T-helper 2 cell treated with Interferon-gamma antibody and Interleukin-4, amounts not matched to agents 100 ng/mL and 5 ng/mL, for 36 hours (primary cell): ENCODE data around the gene ZC3H8. TPM values are rescaled to one million over a fixed set of nuclear protein-coding genes. Genes with fewer than 3 reads are reported as not detected.
"Not testable (repeated sequence)": the region's sequence is repeated elsewhere in the genome, so short reads cannot be mapped to it uniquely, and the experiment has no call there.

ENCODE experiments used
- intact Hi-C: fragments of 100-400 bp; cut with micrococcal nuclease; formaldehyde crosslinking; loops from one replicate; pipeline ENCODE4 v1.15.1; 2023
- total RNA-seq: library from RNA; stranded (reverse); gene quantifications from 2 replicates; pipeline ENCODE4 v1.2.3, GENCODE V29; 2022

ZC3H8 gene
- 24.3 and 25.7 TPM in 2 replicates for total RNA-seq

- intact Hi-C loops: loop anchor here (1.0 to 10.0 kb wide), 8 partner anchors 21 to 390 kb away; partner anchors contain the start of genes ANAPC1, CHCHD5, POLR1B and SLC20A1
Observed at GRCh38 chr2:112254466-112255240, at the start of gene ZC3H8. ZC3H8 (minus strand) TSS chr2:112255042; CDS start chr2:112254981, 61 bp downstream.

DNA sequence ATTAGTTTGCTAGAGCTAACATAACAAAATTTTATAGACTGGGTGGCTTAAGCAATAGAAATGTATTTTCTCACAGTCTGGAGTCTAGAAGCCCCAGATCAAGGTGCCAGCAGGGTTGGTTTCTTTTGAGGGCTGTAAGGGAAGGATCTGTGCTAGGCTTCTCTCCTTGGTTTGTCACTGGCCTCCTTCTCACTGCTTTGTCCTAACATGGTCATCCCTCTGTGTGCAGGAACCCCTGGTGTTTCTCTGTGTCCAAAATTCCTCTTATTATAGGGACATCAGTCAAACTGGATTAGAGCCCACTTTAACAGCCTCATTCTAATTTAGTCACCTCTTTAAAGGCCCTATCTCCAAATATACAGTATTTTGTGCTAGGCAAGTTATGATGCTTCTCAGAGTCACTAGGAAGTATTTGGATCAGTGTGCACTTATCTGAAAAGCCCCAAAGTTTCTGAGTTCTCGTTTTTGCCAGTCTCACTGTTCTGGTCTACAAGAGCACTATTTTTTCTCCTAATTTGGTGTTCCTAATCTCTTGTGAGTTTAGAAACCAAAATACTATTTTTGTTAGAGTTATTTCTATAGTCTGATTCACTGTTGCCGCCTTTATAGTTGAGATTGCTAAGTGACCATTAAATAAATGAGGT, 49.6 kb upstream of the ZC3H8 start:
- intact Hi-C loops: no loop called here

GRCh38 chr2:112301973-112302372, 47.1 kb upstream of the ZC3H8 start:
- intact Hi-C loops: no loop called here

- intact Hi-C loops: no loop called here
Observed at GRCh38 chr2:112301171-112301584, 46.3 kb upstream of the ZC3H8 start.

DNA sequence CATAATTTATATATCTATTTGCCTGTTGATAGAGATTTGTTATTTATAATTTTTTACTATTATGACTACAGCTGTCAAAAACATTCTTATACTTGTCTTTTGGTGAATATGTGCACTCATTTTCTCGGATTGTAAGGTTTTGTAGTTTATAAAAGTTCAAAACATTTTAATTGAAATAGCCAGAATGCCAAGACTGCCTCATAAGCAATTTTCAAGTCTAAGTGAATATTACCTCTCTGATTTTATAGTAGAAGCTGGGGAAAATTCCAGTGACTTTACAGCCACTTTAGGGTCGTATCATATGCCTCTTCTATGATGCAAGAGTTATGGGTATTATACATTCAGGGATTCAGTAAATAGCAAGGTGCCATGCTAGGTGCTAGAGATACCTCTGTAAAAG, 41.6 kb upstream of the ZC3H8 start:
- intact Hi-C loops: no loop called here

GRCh38 chr2:112295407-112296078, 40.7 kb upstream of the ZC3H8 start:
- intact Hi-C loops: no loop called here

GRCh38 chr2:112293636-112294401, 39.0 kb upstream of the ZC3H8 start:
- intact Hi-C loops: no loop called here

GRCh38 chr2:112290648-112291047, 35.8 kb upstream of the ZC3H8 start:
- intact Hi-C loops: no loop called here

GRCh38 chr2:112290088-112290487, 35.2 kb upstream of the ZC3H8 start:
- intact Hi-C loops: no loop called here

DNA sequence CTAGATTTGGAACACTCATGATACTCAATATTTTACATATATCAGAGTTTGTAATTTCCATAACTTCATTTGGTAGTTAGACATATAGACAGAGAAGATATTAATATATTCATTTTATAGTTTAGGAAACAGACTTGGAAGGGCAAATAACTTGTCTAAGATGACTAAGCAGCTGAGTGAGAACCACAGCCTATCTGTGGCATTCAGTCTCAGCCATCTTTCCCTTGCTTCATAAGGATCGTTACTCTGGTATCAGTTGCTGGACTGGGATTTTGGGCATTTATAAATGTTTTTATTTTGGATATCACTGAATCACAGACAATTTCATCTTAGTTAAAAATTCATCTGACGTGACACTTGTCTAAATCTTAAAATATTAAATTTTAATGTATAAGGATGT, 28.7 kb upstream of the ZC3H8 start:
- intact Hi-C loops: not testable (repeated sequence)

DNA sequence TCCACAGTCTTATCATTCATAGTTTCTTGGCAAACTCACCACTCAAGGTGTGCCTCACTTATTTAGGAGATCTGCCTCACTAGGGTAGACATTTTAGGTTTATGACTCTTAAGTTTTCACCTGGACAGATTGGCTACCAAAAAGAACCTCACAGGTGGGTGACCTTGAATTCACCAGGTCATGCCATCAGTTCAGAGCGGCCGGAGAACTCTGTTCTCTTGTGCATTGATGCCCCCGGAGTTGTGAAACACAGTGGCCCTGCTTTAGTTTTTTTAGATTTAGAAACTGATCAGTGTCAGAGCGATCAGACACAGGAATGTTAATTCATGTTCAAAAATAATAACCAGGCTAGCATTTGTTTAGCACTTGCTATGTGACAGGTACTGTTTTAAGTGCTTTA, 27.2 kb upstream of the ZC3H8 start:
- intact Hi-C loops: not testable (repeated sequence)

- intact Hi-C loops: loop anchor here (5.0 kb wide), 2 partner anchors 265 to 305 kb away; partner anchors contain the start of genes CHCHD5 and POLR1B
Observed at GRCh38 chr2:112277596-112278220, 22.9 kb upstream of the ZC3H8 start.

DNA sequence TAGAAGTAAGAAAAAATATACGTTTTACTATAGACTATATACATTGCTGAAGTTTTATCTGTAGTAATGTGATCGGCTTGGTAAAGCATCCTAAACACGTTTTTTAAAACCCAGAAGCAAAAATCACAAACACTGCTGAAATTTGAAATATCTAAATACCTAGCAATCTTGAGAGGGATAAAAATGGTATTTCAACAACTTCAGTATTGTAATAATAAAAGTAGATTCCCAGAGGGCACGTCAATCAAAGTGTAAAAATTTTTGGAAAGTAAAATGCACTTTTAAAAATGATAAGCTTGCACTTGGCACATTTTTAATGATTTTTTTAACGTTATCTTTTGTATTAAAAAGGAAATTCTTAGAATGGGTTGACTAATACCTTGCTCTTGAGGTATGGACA, 22.1 kb upstream of the ZC3H8 start:
- intact Hi-C loops: loop anchor here (5.0 kb wide), 2 partner anchors 265 to 305 kb away; partner anchors contain the start of genes CHCHD5 and POLR1B

GRCh38 chr2:112275887-112276773, 21.3 kb upstream of the ZC3H8 start:
- intact Hi-C loops: loop anchor here (1.0 to 5.0 kb wide), 7 partner anchors 17 to 306 kb away; partner anchors contain the start of genes CHCHD5, POLR1B, TMEM87B and ZC3H8

- intact Hi-C loops: loop anchor here (1.0 to 5.0 kb wide), 7 partner anchors 16 to 307 kb away; partner anchors contain the start of genes CHCHD5, POLR1B, TMEM87B and ZC3H8
Observed at GRCh38 chr2:112275311-112275886, 20.6 kb upstream of the ZC3H8 start, which contains the start of gene ZC3H6. ZC3H6 (plus strand) TSS chr2:112275597; CDS start chr2:112275995, 398 bp downstream.

DNA sequence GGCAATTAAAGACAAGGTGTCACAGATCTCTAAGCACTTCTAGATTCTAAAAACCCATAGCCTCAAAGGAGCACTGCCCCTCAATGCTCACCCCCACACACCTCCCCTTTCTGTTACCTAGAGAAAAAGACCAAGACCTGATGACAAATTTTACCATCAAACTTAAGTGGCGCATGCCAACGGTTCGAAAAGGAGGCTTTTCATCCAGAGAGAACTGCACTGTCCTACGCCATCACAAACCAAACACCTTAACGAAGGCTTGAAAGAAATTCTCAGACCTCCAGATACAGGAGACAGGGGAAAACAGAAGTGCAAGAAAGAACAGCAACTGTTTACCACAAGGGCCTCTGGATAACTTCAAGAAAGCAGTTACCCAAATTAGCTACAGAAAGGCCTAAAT, 18.5 kb upstream of the ZC3H8 start:
- intact Hi-C loops: no loop called here

GRCh38 chr2:112272669-112273068, 17.8 kb upstream of the ZC3H8 start:
- intact Hi-C loops: no loop called here

GRCh38 chr2:112268547-112268946, 13.7 kb upstream of the ZC3H8 start:
- intact Hi-C loops: no loop called here

DNA sequence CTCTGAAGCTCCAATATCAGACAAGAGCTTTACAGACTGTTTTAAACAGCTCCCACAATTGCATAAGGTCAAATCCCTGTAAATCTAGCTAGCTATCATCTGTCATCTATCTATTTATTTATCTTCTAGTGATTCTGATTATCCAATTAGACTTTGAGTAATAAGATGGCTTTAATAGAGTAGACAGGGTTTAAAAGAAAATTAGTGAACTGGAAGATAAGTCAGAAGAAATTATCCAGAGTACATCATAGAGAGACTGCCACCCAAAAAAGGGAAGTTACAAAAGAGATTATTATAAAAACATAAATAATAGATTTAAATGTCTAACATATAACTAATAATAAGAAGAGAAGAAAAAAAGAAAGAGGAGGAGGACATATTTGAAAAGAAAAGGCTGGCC, 8.0 kb upstream of the ZC3H8 start:
- intact Hi-C loops: no loop called here
